Upper lobe of left lung (tissue), 4 donors: Measurements from ENCODE around the gene PRICKLE3.

ENCODE experiments used
- CTCF ChIP-seq, 6 experiments: fragments of 450-650 bp in 4 of 6; fragments of 200-600 bp in 2 of 6; sonication (generic) in 2 of 6; IDR thresholded peaks; one replicate each; pipeline ENCODE4 v1.5.1; 2016 to 2019; ENCODE audit warnings: antibody characterized with exemption in 6 of 6
- EP300 ChIP-seq, 4 donors: sonication (generic); formaldehyde crosslinking; IDR thresholded peaks; one replicate each; pipeline ENCODE4 v1.5.1; 2017; ENCODE audit warnings: antibody characterized with exemption in 4 of 4, control low read depth in 2 of 4
- POLR2A ChIP-seq, 4 donors: fragments of 450-650 bp; IDR thresholded peaks; one replicate each; pipeline ENCODE4 v1.5.1; 2016 to 2017; ENCODE audit warnings: antibody characterized with exemption in 4 of 4, mild to moderate bottlenecking in 2 of 4

DNA sequence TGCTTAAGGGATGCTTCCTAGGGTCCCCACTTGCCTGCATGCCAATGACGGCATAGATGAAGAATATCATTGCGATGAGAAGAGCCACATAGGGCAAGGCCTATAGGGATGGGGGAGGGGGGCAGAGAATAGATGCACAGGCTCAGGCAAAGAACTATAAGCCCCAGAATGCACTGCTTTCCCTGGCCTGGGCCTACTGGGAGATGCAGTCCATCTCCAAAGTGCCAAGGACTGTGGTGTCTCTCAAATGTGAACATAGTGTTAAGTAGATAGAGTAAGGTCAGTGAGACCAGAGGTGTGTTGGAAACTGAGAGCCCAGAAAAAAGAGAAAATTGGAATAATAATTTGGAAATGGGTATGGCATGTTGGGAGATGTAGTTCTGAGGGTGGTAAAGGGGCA, 26.0 kb upstream of the PRICKLE3 start:
- TF ChIP-seq CTCF (IDR thresholded peaks at IDR 0.05) (no peak), EP300 (IDR thresholded peaks at IDR 0.05) (no peak), POLR2A (IDR thresholded peaks at IDR 0.05) (no peak)
